ENCODE measurements around the gene RAP1A.
"Not testable (repeated sequence)": the region's sequence is repeated elsewhere in the genome, so short reads cannot be mapped to it uniquely, and the experiment has no call there.

The RAP1A gene

DNA sequence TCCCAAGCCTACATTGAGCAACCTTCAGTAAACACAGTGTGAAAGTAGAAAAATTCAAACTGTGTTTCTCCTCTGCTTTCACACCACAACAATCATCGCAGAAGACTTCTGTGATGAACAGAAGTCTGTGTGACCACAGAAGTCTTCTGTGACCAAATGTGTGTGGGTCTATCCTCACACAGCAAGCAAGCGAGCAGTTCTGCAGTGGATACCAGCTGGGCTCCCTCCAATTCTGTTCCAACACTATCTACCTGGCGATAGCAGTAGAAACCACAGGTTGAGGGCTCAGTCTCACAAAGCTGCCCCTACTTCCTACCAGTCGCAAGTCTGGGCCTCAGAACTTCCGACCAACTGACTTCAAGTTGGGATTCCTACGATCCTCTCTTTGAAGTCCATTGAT, 21.0 kb upstream of the RAP1A start:
- DNase-seq, result no peak

DNA sequence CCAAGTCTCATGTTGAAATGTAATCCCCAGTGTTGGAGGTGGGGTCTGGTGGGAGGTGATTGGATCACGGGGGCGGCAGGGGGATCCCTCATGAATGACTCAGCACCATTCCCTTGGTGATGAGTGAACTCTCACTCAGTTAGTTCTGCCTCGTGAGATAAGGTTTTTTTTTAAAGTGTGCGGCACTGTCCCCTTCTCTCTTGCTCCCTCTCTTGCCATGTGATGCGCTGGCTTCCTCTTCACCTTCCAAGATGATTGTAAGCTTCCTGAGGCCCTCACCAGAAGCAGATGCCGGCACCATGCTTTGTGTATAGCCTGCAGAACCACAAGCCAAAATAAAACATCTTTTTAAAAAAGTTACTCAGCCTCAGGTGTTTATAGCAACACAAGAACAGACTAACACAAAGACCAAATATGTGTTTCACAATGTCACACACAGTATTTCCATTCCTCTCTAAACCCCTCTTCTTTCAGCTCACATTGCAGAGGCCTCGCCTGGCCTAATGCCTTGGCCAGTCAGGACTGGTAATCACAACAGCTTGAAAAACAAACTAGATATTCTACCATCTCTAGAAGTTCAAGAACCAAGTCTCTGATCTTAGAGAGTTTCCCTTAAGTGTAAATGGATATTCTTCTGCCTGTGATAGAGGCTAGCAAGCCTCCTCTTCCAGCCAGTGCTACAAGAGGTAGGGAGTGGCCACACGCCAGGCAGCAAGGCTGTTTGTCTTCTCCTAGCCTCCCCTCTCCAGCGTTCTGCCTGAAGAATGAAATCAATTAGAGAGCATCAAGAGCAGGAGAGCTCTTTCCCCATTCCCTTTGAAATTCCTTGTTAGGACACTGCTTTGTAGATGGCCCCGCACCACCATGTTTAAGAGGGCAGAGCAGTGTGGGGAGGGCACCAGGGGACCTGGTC, 19.6 kb upstream of the RAP1A start:
- no peak for DNase-seq

GRCh38 chr1:111600886-111601386, 18.7 kb upstream of the RAP1A start:
- DNase-seq, result no peak

- DNase-seq, result no peak
These were observed 17.3 kb upstream of the RAP1A start for GRCh38 chr1:111602302-111602701.

- DNase-seq, result no peak
These were observed 16.6 kb upstream of the RAP1A start for GRCh38 chr1:111602974-111603373.

GRCh38 chr1:111603979-111604378, 15.6 kb upstream of the RAP1A start:
- no peak for DNase-seq

DNA sequence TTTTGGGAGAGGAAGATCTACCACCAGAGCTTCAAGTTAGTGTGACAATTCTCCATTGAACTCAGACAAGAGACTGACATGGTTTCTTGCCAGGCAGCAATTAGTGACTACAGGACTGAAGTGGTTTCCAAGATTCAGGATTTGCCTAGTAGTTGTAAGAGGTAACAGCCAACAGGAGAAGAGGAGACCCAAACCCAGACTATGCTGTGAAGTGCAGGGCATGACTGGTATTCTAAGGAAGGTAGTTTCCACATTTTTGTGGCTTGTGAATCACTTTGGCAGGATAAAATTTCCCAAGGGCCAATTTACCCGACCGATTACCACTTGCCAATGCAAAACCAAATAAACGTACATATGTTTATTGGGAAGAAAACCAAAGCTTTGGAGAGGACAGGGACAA, 14.7 kb upstream of the RAP1A start:
- DNase-seq, result peak; percentile 80

- DNase-seq, result peak; percentile 55
These were observed 14.0 kb upstream of the RAP1A start for GRCh38 chr1:111605576-111605975.

- DNase-seq, result not testable (repeated sequence)
These were observed 13.0 kb upstream of the RAP1A start for GRCh38 chr1:111606457-111607215.

- not testable (repeated sequence) for DNase-seq
These were observed 11.1 kb upstream of the RAP1A start for GRCh38 chr1:111608528-111608927.

GRCh38 chr1:111611986-111612385, 7.6 kb upstream of the RAP1A start:
- DNase-seq, result no peak

GRCh38 chr1:111615870-111616715, 3.5 kb upstream of the RAP1A start:
- no peak for DNase-seq

DNA sequence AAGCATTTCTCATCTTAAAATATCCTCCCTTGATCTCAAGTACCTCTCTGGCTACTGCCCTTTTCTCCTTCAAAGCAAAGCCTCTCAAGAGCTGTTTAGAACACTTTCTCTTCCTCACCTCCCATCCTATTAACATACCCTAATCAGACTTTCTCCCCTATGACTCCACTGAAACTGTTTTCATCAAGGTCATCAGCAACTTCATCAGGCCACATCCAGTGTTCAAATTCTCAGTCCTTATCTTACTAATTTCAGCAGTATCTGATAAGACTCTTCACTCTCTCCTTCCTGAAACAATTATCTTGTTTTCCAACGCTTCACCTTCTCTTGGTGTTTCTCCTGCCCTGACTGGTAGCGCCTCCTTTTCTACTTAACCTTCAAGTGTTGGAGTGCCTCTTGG, 1.5 kb upstream of the RAP1A start:
- no peak for DNase-seq

- no peak for DNase-seq
These were observed 491 bp upstream of the RAP1A start for GRCh38 chr1:111618961-111619634.

DNA sequence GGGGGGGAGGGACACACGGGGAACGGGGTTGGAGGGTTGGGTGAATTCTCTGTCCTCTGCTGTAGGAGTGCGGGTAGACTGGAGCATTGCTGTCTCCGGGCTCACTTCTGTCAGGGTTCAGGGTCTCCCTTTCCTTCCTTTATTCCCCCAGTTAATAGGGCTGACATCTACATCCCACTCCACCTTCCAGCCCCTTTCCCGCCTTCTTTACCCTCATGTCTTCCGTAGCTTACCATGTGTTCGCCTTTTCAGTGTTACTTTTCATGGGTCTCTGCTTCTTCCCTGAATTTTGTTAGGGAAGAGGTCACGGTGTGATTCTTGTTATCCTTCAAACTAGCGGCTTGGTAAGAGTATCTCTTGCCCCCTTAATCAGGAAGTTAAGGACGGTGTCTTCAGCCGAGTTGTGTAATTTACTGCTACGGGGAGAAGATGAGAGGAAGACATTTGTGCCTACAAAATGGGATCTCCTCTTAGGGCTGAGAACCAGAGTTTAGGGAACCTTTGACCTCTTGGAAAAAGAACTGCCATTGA, 917 bp downstream of the RAP1A start:
- DNase-seq, result peak; percentile 18

DNA sequence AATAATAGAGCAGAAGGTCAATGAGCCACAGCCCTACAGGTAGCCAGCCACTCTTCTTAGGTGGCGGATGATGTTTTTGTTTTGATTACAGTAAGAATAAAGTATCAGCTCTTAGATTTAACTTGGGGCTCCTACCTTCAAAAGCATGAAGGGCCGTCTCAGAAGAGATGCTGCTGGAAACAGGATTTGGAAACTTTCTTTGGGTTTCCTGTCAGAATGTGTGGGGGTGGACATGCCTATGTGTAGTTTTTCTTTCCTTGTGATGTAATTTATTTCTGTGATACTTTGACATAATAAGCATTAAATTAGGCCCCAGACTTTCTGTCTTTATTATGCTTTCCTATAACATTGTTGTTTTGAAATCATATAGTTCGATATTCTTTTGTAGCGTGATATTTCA, 1.5 kb downstream of the RAP1A start:
- no peak for DNase-seq

GRCh38 chr1:111622166-111622565, 2.6 kb downstream of the RAP1A start:
- DNase-seq, result no peak

DNA sequence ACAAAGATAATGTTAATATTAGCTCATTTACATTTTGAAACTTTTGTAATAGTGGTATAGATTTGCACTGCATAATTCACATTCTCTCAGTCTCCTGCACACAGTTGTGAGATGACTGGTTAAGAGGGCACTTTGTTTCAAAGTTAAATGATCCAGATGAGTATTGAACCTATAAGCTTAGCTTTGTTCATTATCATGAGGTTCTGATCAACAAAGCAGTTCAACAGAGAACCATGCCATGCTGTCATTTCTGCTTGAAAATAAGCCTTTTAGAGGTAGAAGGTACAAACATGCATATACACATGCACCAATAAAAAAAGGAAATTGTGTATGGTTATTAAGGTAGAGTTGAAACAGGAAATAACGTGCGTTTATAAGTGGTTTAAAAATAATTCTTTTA, 4.8 kb downstream of the RAP1A start:
- no peak for DNase-seq

- no peak for DNase-seq
These were observed 5.7 kb downstream of the RAP1A start for GRCh38 chr1:111625276-111625675.

- no peak for DNase-seq
These were observed 8.6 kb downstream of the RAP1A start for GRCh38 chr1:111628153-111628552.

DNA sequence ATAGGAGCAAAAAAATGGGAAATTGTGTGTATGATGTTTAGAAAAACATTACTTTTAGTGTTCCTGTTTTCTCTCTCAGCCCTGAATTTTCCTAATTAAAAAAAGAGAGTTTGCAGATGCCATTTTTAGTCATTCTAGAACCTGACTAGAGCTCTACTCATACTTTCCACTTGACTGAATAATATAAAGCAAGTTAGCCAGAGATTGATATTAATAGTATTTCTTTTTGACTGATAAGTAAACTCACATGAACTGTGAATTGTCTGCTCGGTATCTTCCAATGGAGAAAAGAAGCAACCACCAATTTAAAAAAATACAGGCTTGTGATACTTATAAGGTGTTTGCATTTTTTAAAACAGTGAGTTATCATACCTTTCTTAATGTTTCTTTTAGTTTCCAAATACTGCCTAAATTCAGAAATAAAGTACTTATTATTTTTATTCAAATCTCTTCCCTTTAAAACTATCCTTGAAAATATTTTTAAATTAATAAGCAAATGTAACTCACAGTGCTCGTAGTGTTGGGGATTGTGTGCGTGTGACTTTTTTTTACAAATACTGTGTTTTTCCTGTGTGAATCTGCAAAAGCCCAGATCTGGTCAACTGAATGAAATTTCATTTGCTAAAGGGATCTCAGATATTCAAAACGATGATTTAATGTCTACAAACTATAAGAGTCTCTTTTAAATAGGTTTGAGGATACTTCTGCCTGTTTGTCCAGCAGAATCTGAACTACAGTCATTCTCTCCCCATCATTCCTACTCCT, 9.8 kb downstream of the RAP1A start:
- DNase-seq, result no peak

All from fibroblast of skin of right biceps (primary cell).